Osteocyte (in vitro differentiated cells): ENCODE data around the gene FDXR. TPM values are rescaled to one million over a fixed set of nuclear protein-coding genes. Genes with fewer than 3 reads are reported as not detected.

Experiments
- DNase-seq: peaks from one replicate; pipeline ENCODE4 v3.0.0; 2021; ENCODE audit warnings: mixed read lengths; ENCODE audit not compliant: unreplicated experiment; ENCODE audit errors: extremely low spot score
- H3K27ac Mint-ChIP-seq: one replicate; pipeline ENCODE4 v1.8.0; 2021; ENCODE audit warnings: mild to moderate bottlenecking, mixed read lengths; ENCODE audit not compliant: unreplicated experiment
- H3K27me3 Mint-ChIP-seq: one replicate; pipeline ENCODE4 v1.8.0; 2021; ENCODE audit warnings: mixed read lengths; ENCODE audit not compliant: unreplicated experiment
- H3K36me3 Mint-ChIP-seq: one replicate; pipeline ENCODE4 v1.8.0; 2021; ENCODE audit warnings: mixed read lengths; ENCODE audit not compliant: unreplicated experiment
- H3K4me1 Mint-ChIP-seq: one replicate; pipeline ENCODE4 v1.8.0; 2021; ENCODE audit warnings: mixed read lengths; ENCODE audit not compliant: unreplicated experiment
- H3K4me3 Mint-ChIP-seq: one replicate; pipeline ENCODE4 v1.8.0; 2021; ENCODE audit warnings: mild to moderate bottlenecking, moderate library complexity, mixed read lengths; ENCODE audit not compliant: unreplicated experiment
- H3K9me3 Mint-ChIP-seq: one replicate; pipeline ENCODE4 v1.8.0; 2021; ENCODE audit warnings: mixed read lengths; ENCODE audit not compliant: unreplicated experiment
- CTCF ChIP-seq: fragments of 200-600 bp; sonication (generic); IDR thresholded peaks from 2 replicates; pipeline ENCODE4 v1.5.0; 2021; ENCODE audit warnings: antibody characterized with exemption, mild to moderate bottlenecking, moderate library complexity
- total RNA-seq: library from RNA; stranded (reverse); gene quantifications from 2 replicates; pipeline ENCODE4 v1.2.1, GENCODE V29; 2021

FDXR gene
- total RNA-seq, 1 donor from 2014 or later, result 11.2 TPM

DNA sequence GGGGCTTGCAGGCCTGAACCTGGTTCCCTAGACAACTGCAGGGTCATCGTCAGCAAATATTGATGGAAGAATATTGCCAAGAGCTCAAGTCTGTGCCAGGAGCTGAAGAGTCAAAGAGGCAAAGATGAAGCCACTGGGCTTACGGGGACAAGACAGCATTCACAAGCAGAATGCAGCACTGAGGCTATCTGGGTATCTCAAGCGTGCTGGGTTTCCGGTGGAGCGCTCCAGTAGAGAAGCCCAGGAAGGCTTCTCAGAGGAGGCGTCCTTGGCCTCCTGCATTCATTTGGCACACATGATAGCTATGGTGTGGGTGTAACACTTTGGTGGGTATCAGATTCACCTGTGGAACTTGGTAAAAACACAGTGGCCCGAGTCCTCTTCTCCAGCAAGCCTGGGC, 17.8 kb upstream of the FDXR start:
- TF ChIP-seq CTCF, result no peak
- Mint-ChIP-seq H3K9me3 (no peaks in the 10 kb centered on the region), H3K27ac (no peak overlapping the region), H3K4me3 (no peak overlapping the region), H3K36me3 (no peaks in the 10 kb centered on the region), H3K4me1 (peaks cover 3% of the 10 kb centered on the region), H3K27me3 (peaks cover 64% of the 10 kb centered on the region)
- no peak for DNase-seq

GRCh38 chr17:74888469-74888868, 15.7 kb upstream of the FDXR start:
- DNase-seq, result no peak
- H3K27ac Mint-ChIP-seq, result no peak overlapping the region
- peaks cover 55% of the 10 kb centered on the region for H3K27me3 Mint-ChIP-seq
- no peaks in the 10 kb centered on the region for H3K9me3 Mint-ChIP-seq
- H3K4me1 Mint-ChIP-seq, result no peaks in the 10 kb centered on the region
- H3K4me3 Mint-ChIP-seq, result no peak overlapping the region
- no peaks in the 10 kb centered on the region for H3K36me3 Mint-ChIP-seq
- no peak for TF ChIP-seq CTCF

GRCh38 chr17:74883241-74883745, 10.5 kb upstream of the FDXR start:
- no peak overlapping the region for H3K27ac Mint-ChIP-seq
- DNase-seq, result no peak
- H3K4me1 Mint-ChIP-seq, result no peaks in the 10 kb centered on the region
- TF ChIP-seq CTCF, result no peak
- H3K9me3 Mint-ChIP-seq, result no peaks in the 10 kb centered on the region
- H3K27me3 Mint-ChIP-seq, result peaks cover 53% of the 10 kb centered on the region
- H3K36me3 Mint-ChIP-seq, result no peaks in the 10 kb centered on the region
- H3K4me3 Mint-ChIP-seq, result no peak overlapping the region

GRCh38 chr17:74882517-74883240, 9.9 kb upstream of the FDXR start:
- no peak for TF ChIP-seq CTCF
- Mint-ChIP-seq H3K27me3 (peaks cover 49% of the 10 kb centered on the region), H3K4me3 (no peak overlapping the region), H3K9me3 (no peaks in the 10 kb centered on the region), H3K36me3 (no peaks in the 10 kb centered on the region), H3K27ac (no peak overlapping the region), H3K4me1 (no peaks in the 10 kb centered on the region)
- no peak for DNase-seq

DNA sequence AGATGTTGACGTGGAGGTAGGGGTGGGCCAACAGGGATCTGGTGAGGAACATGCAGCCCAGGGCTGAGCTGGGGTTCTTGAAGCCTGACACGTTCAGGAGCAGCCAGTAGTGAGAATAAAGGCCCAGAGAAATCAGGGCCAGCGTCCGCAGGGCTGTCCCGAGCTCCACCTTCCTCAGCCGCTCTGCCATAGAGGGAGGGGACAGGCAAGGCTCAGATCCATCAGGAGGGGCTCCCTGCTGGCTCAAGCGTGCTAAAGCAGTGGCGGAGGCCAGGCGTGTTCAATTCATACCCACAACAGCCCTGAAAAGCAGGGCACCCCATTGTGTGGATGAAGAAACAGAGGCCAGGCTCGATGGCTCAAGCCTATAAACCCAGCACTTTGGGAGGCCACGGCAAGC, 8.3 kb upstream of the FDXR start:
- H3K4me3 Mint-ChIP-seq, result no peak overlapping the region
- peaks cover 39% of the 10 kb centered on the region for H3K27me3 Mint-ChIP-seq
- no peaks in the 10 kb centered on the region for H3K4me1 Mint-ChIP-seq
- no peak for DNase-seq
- no peak overlapping the region for H3K27ac Mint-ChIP-seq
- no peaks in the 10 kb centered on the region for H3K36me3 Mint-ChIP-seq
- TF ChIP-seq CTCF, result no peak
- no peaks in the 10 kb centered on the region for H3K9me3 Mint-ChIP-seq
